Activated gamma-delta T cell (primary cell): Measurements from ENCODE around the gene CUZD1.

Source experiments
- DNase-seq: peaks from one replicate; lab custom pipeline; 2025; lab: John Stamatoyannopoulos, UW

Gene CUZD1

GRCh38 chr10:122854648-122855047 is 9.0 kb upstream of the CUZD1 start:
- no peak for DNase-seq

GRCh38 chr10:122853665-122854313 is 8.1 kb upstream of the CUZD1 start:
- no peak for DNase-seq

- DNase-seq = no peak
Measured at GRCh38 chr10:122852261-122852660, 6.6 kb upstream of the CUZD1 start.

- DNase-seq = no peak
Measured at GRCh38 chr10:122850705-122851640, 5.3 kb upstream of the CUZD1 start.

GRCh38 chr10:122849900-122850605 is 4.4 kb upstream of the CUZD1 start:
- no peak for DNase-seq

GRCh38 chr10:122849090-122849489 is 3.4 kb upstream of the CUZD1 start:
- no peak for DNase-seq

- DNase-seq = no peak
Measured at GRCh38 chr10:122847782-122848604, 2.3 kb upstream of the CUZD1 start.

GRCh38 chr10:122844146-122844545 is 1.5 kb downstream of the CUZD1 start:
- DNase-seq = no peak

- DNase-seq = no peak
Measured at GRCh38 chr10:122841569-122841968, 4.1 kb downstream of the CUZD1 start.

- no peak for DNase-seq
Measured at GRCh38 chr10:122839505-122839904, 6.2 kb downstream of the CUZD1 start.

GRCh38 chr10:122838880-122839279 is 6.8 kb downstream of the CUZD1 start:
- DNase-seq = no peak

GRCh38 chr10:122835908-122836307 is 9.7 kb downstream of the CUZD1 start:
- no peak for DNase-seq

GRCh38 chr10:122830965-122831353 is 14.7 kb downstream of the CUZD1 start:
- DNase-seq = no peak

- no peak for DNase-seq
Measured at GRCh38 chr10:122830273-122830964, 15.2 kb downstream of the CUZD1 start.

- no peak for DNase-seq
Measured at GRCh38 chr10:122829454-122829853, 16.2 kb downstream of the CUZD1 start.

GRCh38 chr10:122828716-122829255 is 16.9 kb downstream of the CUZD1 start:
- DNase-seq = no peak

GRCh38 chr10:122827302-122827701 is 18.4 kb downstream of the CUZD1 start:
- DNase-seq = no peak

GRCh38 chr10:122822973-122823690 is 22.5 kb downstream of the CUZD1 start:
- DNase-seq = no peak

GRCh38 chr10:122821808-122822207 is 23.8 kb downstream of the CUZD1 start:
- DNase-seq = no peak

- DNase-seq = no peak
Measured at GRCh38 chr10:122815458-122815857, 30.2 kb downstream of the CUZD1 start.
